Keratinocyte (primary cell): ENCODE results near the gene S100A5. TPM values are rescaled to one million over a fixed set of nuclear protein-coding genes. Genes with fewer than 3 reads are reported as not detected.

ENCODE experiments used
- DNase-seq: peaks from one replicate; pipeline ENCODE4 v3.0.0-alpha.2; 2011; ENCODE audit warnings: low read depth, missing footprints, low spot score
- FAIRE-seq: peaks from 2 replicates; lab custom pipeline; 2011; peaks lifted over from hg19 to GRCh38; lab: Jason Lieb, UNC
- H2AFZ ChIP-seq: 2 replicates; pipeline ENCODE4 v1.6.0; 2012; ENCODE audit warnings: low read length, control low read depth, inconsistent platforms; ENCODE audit not compliant: control insufficient read depth
- H3K27ac ChIP-seq: 2 replicates; pipeline ENCODE4 v1.5.1; 2011; ENCODE audit warnings: low read length; ENCODE audit not compliant: control insufficient read depth, insufficient read depth
- H3K27me3 ChIP-seq: 3 replicates; pipeline ENCODE4 v1.6.0; 2011; ENCODE audit warnings: low read length; ENCODE audit not compliant: control insufficient read depth, insufficient read depth; ENCODE audit errors: extremely low read depth
- H3K36me3 ChIP-seq, 2 experiments: 2 replicates in 1 of 2; 3 replicates in 1 of 2; pipeline ENCODE4 v1.5.1; 2011; ENCODE audit warnings: low read length in 2 of 2, mild to moderate bottlenecking in 1 of 2; ENCODE audit not compliant: control insufficient read depth in 2 of 2, insufficient read depth in 2 of 2; ENCODE audit errors: extremely low read depth in 1 of 2
- H3K4me1 ChIP-seq: 3 replicates; pipeline ENCODE4 v1.5.1; 2011; ENCODE audit warnings: low read length; ENCODE audit not compliant: control insufficient read depth, insufficient read depth; ENCODE audit errors: extremely low read depth
- H3K4me2 ChIP-seq: 3 replicates; pipeline ENCODE4 v1.6.0; 2011; ENCODE audit warnings: low read depth, low read length; ENCODE audit not compliant: control insufficient read depth, insufficient read depth; ENCODE audit errors: extremely low read depth
- H3K4me3 ChIP-seq, 3 experiments: fragments of 200-600 bp in 1 of 3; sonication (generic) in 1 of 3; 2 replicates in 2 of 3; 3 replicates in 1 of 3; pipeline ENCODE4 v1.5.1; 2011 to 2016; ENCODE audit warnings: low read length in 3 of 3, mild to moderate bottlenecking in 3 of 3, control low read depth in 2 of 3, inconsistent platforms in 1 of 3, low read depth in 1 of 3, mixed read lengths in 1 of 3, mixed run types in 1 of 3, moderate library complexity in 1 of 3; ENCODE audit not compliant: control insufficient read depth in 2 of 3, insufficient read depth in 2 of 3; ENCODE audit errors: extremely low read depth in 1 of 3
- H3K79me2 ChIP-seq: 2 replicates; pipeline ENCODE4 v1.6.0; 2012; ENCODE audit warnings: low read length; ENCODE audit not compliant: control insufficient read depth, insufficient read depth
- H3K9ac ChIP-seq: 3 replicates; pipeline ENCODE4 v1.6.0; 2011; ENCODE audit warnings: low read length; ENCODE audit not compliant: control insufficient read depth, insufficient read depth; ENCODE audit errors: extremely low read depth
- H3K9me1 ChIP-seq: 3 replicates; pipeline ENCODE4 v1.6.0; 2011; ENCODE audit warnings: low read length; ENCODE audit not compliant: control insufficient read depth, insufficient read depth; ENCODE audit errors: extremely low read depth
- H3K9me3 ChIP-seq: 2 replicates; pipeline ENCODE4 v1.5.1; 2012; ENCODE audit warnings: low read depth, low read length; ENCODE audit not compliant: control insufficient read depth
- H4K20me1 ChIP-seq: 3 replicates; pipeline ENCODE4 v1.6.0; 2011; ENCODE audit warnings: low read length; ENCODE audit not compliant: control insufficient read depth, insufficient read depth; ENCODE audit errors: extremely low read depth
- EZH2 ChIP-seq: IDR thresholded peaks from one replicate; pipeline ENCODE4 v1.6.1; 2012; ENCODE audit warnings: inconsistent platforms, mild to moderate bottlenecking, low read length, moderate library complexity
- dilution Hi-C: fragments of 300-500 bp; cut with MboI; formaldehyde crosslinking; loops from one replicate; pipeline ENCODE4 v1.7.0; 2020; ENCODE audit warnings: low sequenced_read_pairs; ENCODE audit not compliant: extremely low pct_ligation_motif_present
- polyA plus RNA-seq, 5 experiments: library from polyadenylated mRNA; depleted of rRNA in 3 of 5; stranded (reverse) in 3 of 5; stranded (forward) in 1 of 5; unstranded in 1 of 5; fragments of >200 nt; gene quantifications; 1 replicate in 1 of 5; 2 replicates in 3 of 5; 3 replicates in 1 of 5; pipeline versions ENCODE4 v1.2.1 to v1.2.3, GENCODE V29; 2011 to 2012; ENCODE audit warnings: missing spikeins in 2 of 5, low read depth in 1 of 5, low replicate concordance in 1 of 5
- TF ChIP-seq, protein P1 (sequence below), 3 experiments: IDR thresholded peaks in 1 of 3; conservative IDR thresholded peaks in 1 of 3; optimal IDR thresholded peaks in 1 of 3; 2 replicates in 2 of 3; 3 replicates in 1 of 3; pipeline versions ENCODE3 to v1.5.1; 2011; ENCODE audit warnings: low read length in 3 of 3, mild to moderate bottlenecking in 3 of 3, moderate library complexity in 2 of 3, control low read depth in 1 of 3, inconsistent platforms in 1 of 3; ENCODE audit not compliant: insufficient read depth in 2 of 3; ENCODE audit errors: extremely low read depth in 1 of 3

The S100A5 gene
- polyA plus RNA-seq, 1 donor (not counting 4 experiments of a cell fraction or from before 2014, with no cell fraction given): 0.20 TPM

DNA sequence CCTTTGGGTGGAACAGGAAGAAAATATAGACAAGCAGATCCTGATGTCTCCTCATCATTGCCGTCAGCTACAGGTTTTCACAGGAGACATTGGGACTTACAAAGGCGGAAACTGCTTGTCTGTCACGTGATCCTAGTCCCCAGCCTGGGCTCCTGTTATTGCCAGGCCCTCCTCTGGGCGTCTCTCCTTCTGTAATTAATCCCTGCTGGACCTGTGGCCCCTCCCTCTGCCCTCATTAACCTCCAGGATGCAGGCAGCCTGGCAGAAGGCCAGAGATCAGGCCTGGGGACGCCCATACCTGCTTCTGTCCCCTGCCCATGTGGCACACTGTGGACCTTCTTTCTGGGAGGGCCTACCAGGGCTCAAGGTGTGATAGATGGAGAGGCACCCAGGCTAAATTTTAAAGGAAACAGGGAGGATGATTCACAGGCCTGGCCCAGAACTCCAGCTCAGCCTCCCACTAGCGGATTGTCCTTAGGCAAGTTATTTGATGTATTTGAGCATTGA lies 2.4 kb downstream of the S100A5 start:
- H3K9me1 ChIP-seq: no peaks in the 10 kb centered on the region
- H3K27ac ChIP-seq: peak overlapping the region; percentile 55
- H3K9me3 ChIP-seq: no peaks in the 10 kb centered on the region
- peaks cover 16% of the 10 kb centered on the region for H3K79me2 ChIP-seq
- no peaks in the 10 kb centered on the region for H3K27me3 ChIP-seq
- no peak for DNase-seq
- H3K4me2 ChIP-seq: peak overlapping the region; percentile 26
- TF ChIP-seq, protein P1, sequence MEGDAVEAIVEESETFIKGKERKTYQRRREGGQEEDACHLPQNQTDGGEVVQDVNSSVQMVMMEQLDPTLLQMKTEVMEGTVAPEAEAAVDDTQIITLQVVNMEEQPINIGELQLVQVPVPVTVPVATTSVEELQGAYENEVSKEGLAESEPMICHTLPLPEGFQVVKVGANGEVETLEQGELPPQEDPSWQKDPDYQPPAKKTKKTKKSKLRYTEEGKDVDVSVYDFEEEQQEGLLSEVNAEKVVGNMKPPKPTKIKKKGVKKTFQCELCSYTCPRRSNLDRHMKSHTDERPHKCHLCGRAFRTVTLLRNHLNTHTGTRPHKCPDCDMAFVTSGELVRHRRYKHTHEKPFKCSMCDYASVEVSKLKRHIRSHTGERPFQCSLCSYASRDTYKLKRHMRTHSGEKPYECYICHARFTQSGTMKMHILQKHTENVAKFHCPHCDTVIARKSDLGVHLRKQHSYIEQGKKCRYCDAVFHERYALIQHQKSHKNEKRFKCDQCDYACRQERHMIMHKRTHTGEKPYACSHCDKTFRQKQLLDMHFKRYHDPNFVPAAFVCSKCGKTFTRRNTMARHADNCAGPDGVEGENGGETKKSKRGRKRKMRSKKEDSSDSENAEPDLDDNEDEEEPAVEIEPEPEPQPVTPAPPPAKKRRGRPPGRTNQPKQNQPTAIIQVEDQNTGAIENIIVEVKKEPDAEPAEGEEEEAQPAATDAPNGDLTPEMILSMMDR (optimal IDR thresholded peaks at IDR 0.05 in 1 of 3, IDR thresholded peaks at IDR 0.05 in 1 of 3, conservative IDR thresholded peaks at IDR 0.05 in 1 of 3; ENCODE audit: extremely low read depth in 1 of 3, insufficient read depth in 2 of 3, low read length in 3 of 3): no peak
- no peak for TF ChIP-seq EZH2
- no peak overlapping the region for H3K4me3 ChIP-seq
- no peak overlapping the region for H3K9ac ChIP-seq
- FAIRE-seq: peak; percentile 55
- peaks cover 8% of the 10 kb centered on the region for H4K20me1 ChIP-seq
- peak overlapping the region; percentile 28 for H2AFZ ChIP-seq
- peaks cover 57% of the 10 kb centered on the region for H3K4me1 ChIP-seq
- peaks cover 2 to 15% of the 10 kb centered on the region in 2 experiments for H3K36me3 ChIP-seq
- dilution Hi-C loops: no loop called here

DNA sequence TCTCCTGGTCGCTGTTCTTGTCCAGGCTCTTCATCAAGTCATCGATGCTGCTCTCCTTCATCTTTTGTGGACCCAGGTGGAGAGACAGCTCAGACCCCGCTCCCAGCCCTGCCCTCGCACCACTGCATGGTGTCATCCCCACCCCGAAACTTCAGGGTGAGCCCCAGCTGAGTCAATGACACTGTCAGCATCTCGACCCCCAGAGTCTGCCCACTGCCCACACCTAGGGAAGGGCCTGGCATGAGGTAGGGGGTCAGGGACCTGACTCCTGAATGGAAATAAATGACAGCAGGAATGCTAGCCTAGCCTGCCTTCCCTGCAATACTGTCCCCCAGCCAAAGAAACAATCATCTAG lies 3.4 kb downstream of the S100A5 start:
- Histone ChIP-seq H3K27ac (no peak overlapping the region), H3K9me1 (no peaks in the 10 kb centered on the region), H3K79me2 (peaks cover 16% of the 10 kb centered on the region), H2AFZ (no peak overlapping the region), H3K4me2 (no peak overlapping the region), H3K4me3 (no peak overlapping the region), H3K9ac (no peak overlapping the region), H3K9me3 (no peaks in the 10 kb centered on the region), H3K36me3 (peaks cover 2 to 15% of the 10 kb centered on the region in 2 experiments), H3K4me1 (peaks cover 67% of the 10 kb centered on the region), H3K27me3 (no peaks in the 10 kb centered on the region), H4K20me1 (peaks cover 8% of the 10 kb centered on the region)
- TF ChIP-seq EZH2: no peak
- TF ChIP-seq, protein P1 (optimal IDR thresholded peaks at IDR 0.05 in 1 of 3, IDR thresholded peaks at IDR 0.05 in 1 of 3, conservative IDR thresholded peaks at IDR 0.05 in 1 of 3; ENCODE audit: extremely low read depth in 1 of 3, insufficient read depth in 2 of 3, low read length in 3 of 3): no peak
- FAIRE-seq (no peak), DNase-seq (no peak)
- dilution Hi-C loops: no loop called here
